Astrocyte (in vitro differentiated cells and primary cell): ENCODE measurements around the gene TSPAN14. TPM values are rescaled to one million over a fixed set of nuclear protein-coding genes. Genes with fewer than 3 reads are reported as not detected.

ENCODE experiments used
- DNase-seq: peaks from one replicate; pipeline ENCODE4 v3.0.0-alpha.2; 2010; ENCODE audit warnings: low read depth
- FAIRE-seq: peaks from 2 replicates; lab custom pipeline; 2011; peaks lifted over from hg19 to GRCh38; lab: Jason Lieb, UNC
- H2AFZ ChIP-seq: 2 replicates; pipeline ENCODE4 v1.6.0; 2012; ENCODE audit warnings: low read depth, low read length, inconsistent platforms
- H3K27ac ChIP-seq: 2 replicates; pipeline ENCODE4 v1.5.1; 2011; ENCODE audit warnings: low read depth, low read length, inconsistent platforms
- H3K27me3 ChIP-seq: 2 replicates; pipeline ENCODE4 v1.6.0; 2011; ENCODE audit warnings: low read length, inconsistent platforms; ENCODE audit not compliant: insufficient read depth
- H3K36me3 ChIP-seq: 2 replicates; pipeline ENCODE4 v1.5.1; 2011; ENCODE audit warnings: low read length, inconsistent platforms; ENCODE audit not compliant: insufficient read depth
- H3K4me1 ChIP-seq: 2 replicates; pipeline ENCODE4 v1.5.1; 2011; ENCODE audit warnings: low read length, inconsistent platforms; ENCODE audit not compliant: insufficient read depth
- H3K4me2 ChIP-seq: 2 replicates; pipeline ENCODE4 v1.6.0; 2012; ENCODE audit warnings: low read length, inconsistent platforms
- H3K4me3 ChIP-seq: 2 replicates; pipeline ENCODE4 v1.5.1; 2011; ENCODE audit warnings: low read depth, mild to moderate bottlenecking, low read length, inconsistent platforms; ENCODE audit not compliant: insufficient read depth
- H3K79me2 ChIP-seq: 2 replicates; pipeline ENCODE4 v1.6.0; 2012; ENCODE audit warnings: mild to moderate bottlenecking, low read length, inconsistent platforms; ENCODE audit not compliant: insufficient read depth
- H3K9ac ChIP-seq: 2 replicates; pipeline ENCODE4 v1.6.0; 2012; ENCODE audit warnings: mild to moderate bottlenecking, low read length, inconsistent platforms
- H3K9me3 ChIP-seq: 2 replicates; pipeline ENCODE4 v1.5.1; 2012; ENCODE audit warnings: low read depth, mild to moderate bottlenecking, low read length, inconsistent platforms; ENCODE audit not compliant: insufficient read depth
- H4K20me1 ChIP-seq: 2 replicates; pipeline ENCODE4 v1.6.0; 2012; ENCODE audit warnings: low read length, inconsistent platforms; ENCODE audit not compliant: insufficient read depth
- H3K27ac Mint-ChIP-seq: one replicate; pipeline ENCODE4 v1.8.0; 2021; ENCODE audit warnings: mild to moderate bottlenecking, mixed read lengths; ENCODE audit not compliant: unreplicated experiment
- H3K27me3 Mint-ChIP-seq: one replicate; pipeline ENCODE4 v1.8.0; 2021; ENCODE audit warnings: low read depth, mixed read lengths; ENCODE audit not compliant: unreplicated experiment
- H3K36me3 Mint-ChIP-seq: one replicate; pipeline ENCODE4 v1.8.0; 2021; ENCODE audit warnings: low read depth, mixed read lengths; ENCODE audit not compliant: unreplicated experiment
- H3K4me1 Mint-ChIP-seq: one replicate; pipeline ENCODE4 v1.8.0; 2021; ENCODE audit warnings: low read depth, mixed read lengths; ENCODE audit not compliant: unreplicated experiment
- H3K4me3 Mint-ChIP-seq: one replicate; pipeline ENCODE4 v1.8.0; 2021; ENCODE audit warnings: mild to moderate bottlenecking, moderate library complexity, mixed read lengths; ENCODE audit not compliant: unreplicated experiment
- H3K9me3 Mint-ChIP-seq: one replicate; pipeline ENCODE4 v1.8.0; 2021; ENCODE audit warnings: mild to moderate bottlenecking, mixed read lengths; ENCODE audit not compliant: unreplicated experiment
- EZH2 ChIP-seq: IDR thresholded peaks from 2 replicates; pipeline ENCODE4 v1.6.1; 2012; ENCODE audit warnings: mild to moderate bottlenecking, low read length, inconsistent platforms; ENCODE audit not compliant: insufficient read depth
- total RNA-seq: library from RNA; stranded (reverse); gene quantifications from 2 replicates; pipeline ENCODE4 v1.2.1, GENCODE V29; 2021
- TF ChIP-seq, protein P1 (sequence below): IDR thresholded peaks from 2 replicates; pipeline ENCODE4 v1.5.1; 2011; ENCODE audit warnings: low read depth, mild to moderate bottlenecking, inconsistent platforms, low read length, moderate library complexity; ENCODE audit not compliant: insufficient read depth

The TSPAN14 gene
- total RNA-seq, 1 donor from 2014 or later = 140 TPM

DNA sequence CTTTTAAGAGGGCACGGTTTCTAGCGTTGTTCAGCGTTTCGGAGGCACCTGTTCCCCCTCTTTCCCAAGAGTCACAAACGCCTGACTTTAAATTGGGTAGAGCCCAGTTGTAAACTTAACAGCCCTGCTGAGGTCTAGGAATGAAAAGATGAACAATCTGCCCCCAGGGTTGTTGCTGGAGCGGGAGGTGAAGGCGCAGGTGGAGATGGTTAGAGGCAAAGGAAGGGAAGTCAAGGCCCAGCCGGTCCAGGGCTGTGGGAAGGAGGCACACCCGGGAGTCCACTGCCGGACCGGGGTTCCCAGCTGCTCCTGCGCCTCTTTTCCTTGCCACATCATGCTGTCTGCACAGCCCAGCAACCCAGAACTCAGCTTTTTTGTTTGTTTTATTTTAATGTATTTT lies 45.0 kb upstream of the TSPAN14 start:
- peak overlapping the region; percentile 90 for H2AFZ ChIP-seq
- H3K27me3 ChIP-seq = no peaks in the 10 kb centered on the region
- peaks cover 25% of the 10 kb centered on the region for H3K4me1 ChIP-seq
- no peaks in the 10 kb centered on the region for H3K79me2 ChIP-seq
- H3K36me3 ChIP-seq = no peaks in the 10 kb centered on the region
- Mint-ChIP-seq H3K36me3 (peaks cover 5% of the 10 kb centered on the region), H3K27me3 (peaks cover 7% of the 10 kb centered on the region), H3K9me3 (no peaks in the 10 kb centered on the region), H3K4me3 (peak overlapping the region; percentile 81), H3K4me1 (peaks cover 22% of the 10 kb centered on the region), H3K27ac (no peak overlapping the region)
- H3K9ac ChIP-seq = no peak overlapping the region
- H4K20me1 ChIP-seq = no peaks in the 10 kb centered on the region
- DNase-seq = no peak
- FAIRE-seq = no peak
- H3K9me3 ChIP-seq = no peaks in the 10 kb centered on the region
- peak overlapping the region; percentile 70 for H3K4me3 ChIP-seq
- H3K4me2 ChIP-seq = peak overlapping the region; percentile 93
- TF ChIP-seq, protein P1, sequence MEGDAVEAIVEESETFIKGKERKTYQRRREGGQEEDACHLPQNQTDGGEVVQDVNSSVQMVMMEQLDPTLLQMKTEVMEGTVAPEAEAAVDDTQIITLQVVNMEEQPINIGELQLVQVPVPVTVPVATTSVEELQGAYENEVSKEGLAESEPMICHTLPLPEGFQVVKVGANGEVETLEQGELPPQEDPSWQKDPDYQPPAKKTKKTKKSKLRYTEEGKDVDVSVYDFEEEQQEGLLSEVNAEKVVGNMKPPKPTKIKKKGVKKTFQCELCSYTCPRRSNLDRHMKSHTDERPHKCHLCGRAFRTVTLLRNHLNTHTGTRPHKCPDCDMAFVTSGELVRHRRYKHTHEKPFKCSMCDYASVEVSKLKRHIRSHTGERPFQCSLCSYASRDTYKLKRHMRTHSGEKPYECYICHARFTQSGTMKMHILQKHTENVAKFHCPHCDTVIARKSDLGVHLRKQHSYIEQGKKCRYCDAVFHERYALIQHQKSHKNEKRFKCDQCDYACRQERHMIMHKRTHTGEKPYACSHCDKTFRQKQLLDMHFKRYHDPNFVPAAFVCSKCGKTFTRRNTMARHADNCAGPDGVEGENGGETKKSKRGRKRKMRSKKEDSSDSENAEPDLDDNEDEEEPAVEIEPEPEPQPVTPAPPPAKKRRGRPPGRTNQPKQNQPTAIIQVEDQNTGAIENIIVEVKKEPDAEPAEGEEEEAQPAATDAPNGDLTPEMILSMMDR = no peak
- TF ChIP-seq EZH2 = no peak
- no peak overlapping the region for H3K27ac ChIP-seq

- H3K36me3 Mint-ChIP-seq = peaks cover 5% of the 10 kb centered on the region
- Histone ChIP-seq H3K27me3 (no peaks in the 10 kb centered on the region), H3K9me3 (no peaks in the 10 kb centered on the region), H3K4me2 (no peak overlapping the region), H3K4me3 (no peak overlapping the region), H4K20me1 (no peaks in the 10 kb centered on the region), H3K36me3 (no peaks in the 10 kb centered on the region), H3K4me1 (peaks cover 26% of the 10 kb centered on the region), H3K27ac (no peak overlapping the region), H3K79me2 (no peaks in the 10 kb centered on the region), H2AFZ (no peak overlapping the region), H3K9ac (no peak overlapping the region)
- DNase-seq (no peak), FAIRE-seq (no peak)
- TF ChIP-seq, protein P1 = no peak
- no peak for TF ChIP-seq EZH2
- no peaks in the 10 kb centered on the region for H3K9me3 Mint-ChIP-seq
- peaks cover 7% of the 10 kb centered on the region for H3K27me3 Mint-ChIP-seq
- H3K27ac Mint-ChIP-seq = no peak overlapping the region
- H3K4me1 Mint-ChIP-seq = peaks cover 22% of the 10 kb centered on the region
- peak overlapping the region; percentile 66 for H3K4me3 Mint-ChIP-seq
Observed at GRCh38 chr10:80410122-80410521, 44.0 kb upstream of the TSPAN14 start.

DNA sequence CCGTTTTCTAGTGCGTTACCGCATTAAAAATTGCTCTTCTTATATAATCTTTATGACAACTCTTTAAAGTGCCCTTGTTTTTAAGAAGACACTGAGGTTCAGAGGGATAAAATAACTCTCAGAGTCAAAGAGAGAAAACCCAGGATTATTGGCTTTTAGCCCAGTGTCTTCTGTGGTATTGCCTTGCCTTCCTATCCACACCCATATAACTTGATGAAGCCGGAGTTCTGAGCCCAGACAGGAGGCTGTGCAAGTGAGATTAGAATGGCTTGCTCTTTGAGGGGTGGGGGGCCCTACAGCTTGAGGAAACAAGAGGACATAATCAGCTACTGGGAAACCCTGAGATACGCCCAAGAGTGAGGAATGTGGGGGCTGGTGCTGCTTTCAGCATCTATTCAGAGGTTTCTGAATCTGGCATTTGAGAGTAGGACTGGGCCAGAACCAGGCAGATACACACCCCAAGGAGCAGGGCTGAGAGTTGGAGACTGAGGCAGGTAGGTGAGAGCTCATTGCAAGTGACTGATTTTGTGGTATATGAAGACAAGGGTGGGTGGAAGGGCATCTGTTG lies 43.4 kb upstream of the TSPAN14 start:
- Mint-ChIP-seq H3K27me3 (peaks cover 7% of the 10 kb centered on the region), H3K27ac (no peak overlapping the region), H3K4me3 (no peak overlapping the region), H3K9me3 (no peaks in the 10 kb centered on the region), H3K36me3 (peaks cover 5% of the 10 kb centered on the region), H3K4me1 (peaks cover 19% of the 10 kb centered on the region)
- no peaks in the 10 kb centered on the region for H4K20me1 ChIP-seq
- FAIRE-seq (no peak), DNase-seq (no peak)
- H3K79me2 ChIP-seq = no peaks in the 10 kb centered on the region
- H2AFZ ChIP-seq = no peak overlapping the region
- H3K4me2 ChIP-seq = no peak overlapping the region
- H3K27me3 ChIP-seq = no peaks in the 10 kb centered on the region
- H3K4me1 ChIP-seq = peaks cover 26% of the 10 kb centered on the region
- no peaks in the 10 kb centered on the region for H3K36me3 ChIP-seq
- H3K4me3 ChIP-seq = no peak overlapping the region
- no peak for TF ChIP-seq EZH2
- TF ChIP-seq, protein P1 = no peak
- no peaks in the 10 kb centered on the region for H3K9me3 ChIP-seq
- no peak overlapping the region for H3K9ac ChIP-seq
- no peak overlapping the region for H3K27ac ChIP-seq
